ENCODE data around the gene ALPK1. TPM values are rescaled to one million over a fixed set of nuclear protein-coding genes. Genes with fewer than 3 reads are reported as not detected.

ALPK1 gene
- total and polyA plus RNA-seq, 2 of the 8 experiments (the other 6 are each of a cell fraction or from before 2014, with no cell fraction given) = 0.08 to 0.43 TPM

GRCh38 chr4:112449708-112450107, 152.5 kb downstream of the ALPK1 start:
- FAIRE-seq (no peak), DNase-seq (ENCODE audit: low read depth in 1 of 2, low spot score in 2 of 2) (no peak)
- Histone ChIP-seq H4K8ac (ENCODE audit: extremely low read depth, insufficient read depth, low read length) (no peak overlapping the region), H3K79me2 (ENCODE audit: control insufficient read depth in 1 of 2, insufficient read depth in 2 of 2, low read length in 2 of 2) (no peaks in the 10 kb centered on the region), H3K9me3 (ENCODE audit: insufficient read depth in 2 of 2, low read depth in 1 of 2, low read length in 1 of 2) (peaks cover 4% of the 10 kb centered on the region in 2 experiments; a peak in 2 of 4 replicates), H3K4ac (replicated peaks; ENCODE audit: insufficient read length, low read depth, low read length) (no peak overlapping the region), H3K23ac (ENCODE audit: insufficient read length) (no peak overlapping the region), H2AFZ (ENCODE audit: low read length) (no peak overlapping the region), H3K23me2 (ENCODE audit: low read depth, low read length) (no peaks in the 10 kb centered on the region), H3K27ac (ENCODE audit: low read depth, low read length) (no peak overlapping the region), H2BK120ac (replicated peaks; ENCODE audit: low read depth, low read length) (no peak overlapping the region), H3K9ac (replicated peaks in 1 of 4; ENCODE audit: extremely low read depth in 1 of 4, low read depth in 3 of 4, low read length in 3 of 4) (no peak overlapping the region), H2BK12ac (ENCODE audit: low read depth, low read length) (no peak overlapping the region), H3K14ac (ENCODE audit: insufficient read length) (no peak overlapping the region), H3K36me3 (ENCODE audit: control insufficient read depth in 2 of 4, insufficient read depth in 4 of 4, low read length in 3 of 4) (no peaks in the 10 kb centered on the region), H3K79me1 (ENCODE audit: low read depth, low read length) (no peaks in the 10 kb centered on the region), H3K56ac (replicated peaks; ENCODE audit: insufficient read length, low read depth, low read length) (no peak overlapping the region), H2BK15ac (ENCODE audit: low read length) (no peak overlapping the region), H2AK5ac (ENCODE audit: low read depth, low read length) (no peak overlapping the region), H3K4me3 (ENCODE audit: extremely low read depth in 1 of 4, insufficient read depth in 2 of 4, low read depth in 3 of 4, low read length in 4 of 4) (no peak overlapping the region), H3K18ac (ENCODE audit: extremely low read depth, low read length) (no peak overlapping the region), H4K20me1 (replicated peaks in 1 of 2; ENCODE audit: control insufficient read depth in 1 of 2, insufficient read depth in 2 of 2, low read length in 2 of 2) (no peaks in the 10 kb centered on the region), H4K91ac (replicated peaks; ENCODE audit: insufficient read length, low read length) (no peak overlapping the region), H2BK5ac (ENCODE audit: low read depth, low read length) (no peak overlapping the region), H3K4me1 (replicated peaks in 1 of 4; ENCODE audit: control insufficient read depth in 3 of 4, insufficient read depth in 4 of 4, low read length in 3 of 4) (peaks cover 0 to 12% (median 5%) of the 10 kb centered on the region in 4 experiments; a peak in 4 of 7 replicates), H2BK20ac (ENCODE audit: low read length) (no peak overlapping the region), H3K4me2 (ENCODE audit: insufficient read depth in 1 of 2, low read depth in 2 of 2, low read length in 2 of 2) (no peak overlapping the region), H4K5ac (ENCODE audit: insufficient read length, low read depth, low read length) (no peak overlapping the region), H3K27me3 (replicated peaks in 1 of 4; ENCODE audit: control insufficient read depth in 3 of 4, extremely low read depth in 1 of 4, insufficient read depth in 3 of 4, low read length in 3 of 4) (no peaks in the 10 kb centered on the region)
- POLR2A ChIA-PET (ENCODE audit: partially characterized antibody) = no interaction called here
- CTCF ChIA-PET (ENCODE audit: partially characterized antibody) = interaction anchor here (0.6 to 1.9 kb wide), 4 partner anchors 32 to 114 kb away, joined by 3 to 7 read pairs (median 4); no protein-coding TSS in a partner anchor
- WGBS, 2 experiments (ENCODE audit: extremely low coverage in 1 of 2, insufficient coverage in 1 of 2, insufficient read length in 1 of 2, insufficient replicate concordance in 2 of 2, low coverage in 1 of 2, low lambda C conversion rate in 2 of 2, missing lambda C conversion rate in 1 of 2) = 79% methylated on average over 3 of the region's 3 CpGs; no CpG with 5 or more reads in 1 of the 2 experiments
- TF ChIP-seq ASH2L (IDR thresholded peaks at IDR 0.05; ENCODE audit: low read length) = no peak
- TF ChIP-seq RAD21 (IDR thresholded peaks at IDR 0.05 in 1 of 2, conservative IDR thresholded peaks at IDR 0.05 in 1 of 2; ENCODE audit: low read depth in 2 of 2, low read length in 2 of 2) = peak; percentile 7 to 41; a peak in 1 of 4 replicates
- TF ChIP-seq EP300 (IDR thresholded peaks at IDR 0.05; ENCODE audit: borderline replicate concordance in 1 of 2, low read depth in 2 of 2, low read length in 2 of 2) = no peak
- peak in 1 of 3 experiments; percentile 20; a peak in 1 of 4 replicates for TF ChIP-seq CTCF (IDR thresholded peaks at IDR 0.05; ENCODE audit: control extremely low read depth in 1 of 3, insufficient read depth in 1 of 3, low read depth in 1 of 3, low read length in 3 of 3)
